Amniotic epithelial cell (primary cell): Measurements from ENCODE around the gene EGFL7.

ENCODE experiments used
- DNase-seq: peaks from one replicate; pipeline ENCODE4 v3.0.0-alpha.2; 2010; ENCODE audit warnings: low read depth

EGFL7 gene

DNA sequence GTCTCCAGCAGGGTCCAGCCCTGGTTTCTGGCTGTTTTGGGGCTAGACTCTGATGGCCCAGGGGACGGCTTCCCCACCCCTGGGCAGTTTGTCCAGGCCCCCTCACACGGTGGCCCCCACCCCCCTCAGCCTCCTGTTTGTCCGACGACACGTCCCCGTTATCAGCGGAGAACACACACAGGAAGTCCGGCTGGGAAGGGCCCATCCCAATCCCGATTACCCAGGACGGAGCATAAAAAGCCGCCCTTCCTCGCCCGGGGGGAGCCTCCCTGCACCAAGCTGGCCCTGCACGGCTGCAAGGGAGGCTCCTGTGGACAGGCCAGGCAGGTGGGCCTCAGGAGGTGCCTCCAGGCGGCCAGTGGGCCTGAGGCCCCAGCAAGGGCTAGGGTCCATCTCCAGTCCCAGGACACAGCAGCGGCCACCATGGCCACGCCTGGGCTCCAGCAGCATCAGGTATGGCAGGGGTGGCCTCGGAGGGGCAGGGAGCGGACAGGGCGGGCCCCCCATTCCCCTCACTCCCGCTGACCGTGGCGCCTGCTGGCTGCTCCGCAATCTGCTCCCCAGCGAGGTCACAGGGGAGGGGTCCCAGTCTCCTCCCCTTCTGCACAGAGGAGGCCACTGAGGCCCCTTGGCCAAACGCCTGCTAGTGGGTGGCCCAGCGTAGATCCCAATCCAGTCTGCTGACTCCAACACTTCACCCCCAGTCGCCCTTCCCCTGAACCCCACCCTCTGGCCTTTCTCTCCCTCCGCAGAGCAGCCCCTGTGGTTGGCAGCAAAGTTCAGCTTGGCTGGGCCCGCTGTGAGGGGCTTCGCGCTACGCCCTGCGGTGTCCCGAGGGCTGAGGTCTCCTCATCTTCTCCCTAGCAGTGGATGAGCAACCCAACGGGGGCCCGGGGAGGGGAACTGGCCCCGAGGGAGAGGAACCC is at the start of gene EGFL7:
EGFL7 (plus strand) TSS at position 261 of the 926 bp plus-strand sequence. CDS start 5,367 bp downstream, outside the sequence.
- no peak for DNase-seq

DNA sequence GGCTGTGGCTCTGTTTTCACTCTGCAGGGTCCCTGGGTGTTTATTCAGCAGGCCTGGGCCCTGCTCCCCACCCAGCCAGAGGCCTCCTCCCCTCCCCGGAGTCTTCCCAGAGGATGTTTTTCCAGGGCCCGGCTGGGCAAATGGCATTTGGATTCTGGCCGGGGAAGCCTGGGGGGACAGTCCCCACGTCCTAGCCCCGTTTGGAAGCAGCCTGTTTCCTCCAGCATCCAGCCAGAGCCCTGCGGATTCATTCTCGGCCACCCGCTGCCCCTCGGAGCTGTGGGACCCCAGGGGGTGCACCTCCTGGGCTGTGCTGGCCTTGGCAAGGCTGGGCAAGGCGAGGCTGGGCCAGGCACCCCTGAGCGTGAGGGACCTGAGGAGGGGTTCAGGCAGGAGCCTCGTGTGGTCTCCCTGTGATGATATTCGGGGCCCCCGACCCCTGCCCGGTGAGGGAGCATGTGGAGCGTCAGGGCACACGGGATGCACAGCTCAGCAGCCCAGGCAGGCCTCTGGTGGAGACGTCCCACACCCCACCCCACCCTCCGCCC is 48.8 kb upstream of the EGFL7 start:
- no peak for DNase-seq

DNA sequence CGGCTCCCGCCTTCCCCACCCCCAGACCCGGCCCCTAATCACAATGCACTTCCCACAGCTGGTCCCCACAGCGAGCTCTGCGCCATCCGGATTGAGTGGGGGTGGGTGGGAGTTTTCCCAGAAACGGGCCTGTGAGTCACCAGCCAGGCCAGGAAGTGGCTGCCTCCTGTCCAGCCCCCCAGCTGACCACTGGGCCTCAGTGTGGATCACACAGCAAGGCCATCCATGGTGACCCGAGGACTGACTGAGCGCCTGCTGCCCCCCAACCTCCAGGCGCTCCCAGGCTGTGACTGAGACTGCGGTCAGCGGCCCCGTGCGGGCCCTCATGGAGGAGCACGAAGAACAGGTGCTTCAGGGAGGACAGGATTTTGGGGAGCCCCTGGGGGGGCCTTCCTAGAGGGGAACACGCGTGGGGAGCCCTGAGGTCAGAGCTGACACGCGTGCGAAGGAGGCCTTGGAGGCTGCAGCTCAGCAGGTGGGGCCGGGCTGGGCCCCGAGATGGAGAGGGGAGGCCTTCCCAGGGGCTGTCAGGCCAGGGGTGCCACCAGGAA is 48.3 kb upstream of the EGFL7 start:
- DNase-seq: peak; percentile 81

DNA sequence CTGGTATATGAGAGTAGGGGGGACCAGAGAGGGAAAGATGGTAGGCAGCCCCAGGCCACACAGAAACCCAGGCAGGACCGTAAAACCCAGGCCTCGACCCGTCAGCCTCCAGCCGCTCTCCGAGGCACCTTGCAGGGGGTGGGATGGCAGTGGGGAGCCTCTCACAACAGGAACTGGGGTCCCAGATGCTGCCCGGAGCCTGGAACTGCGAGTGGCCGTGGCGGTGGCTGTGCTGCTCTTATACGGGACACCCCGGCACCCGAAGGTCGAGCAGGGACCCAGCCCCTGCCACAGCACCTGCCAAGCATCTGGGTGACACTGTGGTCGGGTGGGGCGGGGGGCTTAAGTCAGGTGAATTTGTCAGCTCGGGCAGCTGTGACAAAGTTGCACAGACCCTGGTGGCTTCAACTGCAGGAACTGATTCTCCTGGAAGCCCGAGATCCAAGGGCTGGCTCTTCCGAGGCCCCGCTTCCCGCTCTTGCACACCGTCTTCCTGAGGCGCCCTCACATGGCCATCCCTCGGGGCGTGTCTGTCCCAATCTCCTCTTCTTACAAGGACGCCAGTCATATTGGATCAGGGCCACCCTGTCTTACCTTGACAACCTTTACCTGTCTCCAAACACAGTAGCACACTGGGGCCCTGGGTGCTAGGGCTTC is 47.6 kb upstream of the EGFL7 start:
- DNase-seq: no peak

DNA sequence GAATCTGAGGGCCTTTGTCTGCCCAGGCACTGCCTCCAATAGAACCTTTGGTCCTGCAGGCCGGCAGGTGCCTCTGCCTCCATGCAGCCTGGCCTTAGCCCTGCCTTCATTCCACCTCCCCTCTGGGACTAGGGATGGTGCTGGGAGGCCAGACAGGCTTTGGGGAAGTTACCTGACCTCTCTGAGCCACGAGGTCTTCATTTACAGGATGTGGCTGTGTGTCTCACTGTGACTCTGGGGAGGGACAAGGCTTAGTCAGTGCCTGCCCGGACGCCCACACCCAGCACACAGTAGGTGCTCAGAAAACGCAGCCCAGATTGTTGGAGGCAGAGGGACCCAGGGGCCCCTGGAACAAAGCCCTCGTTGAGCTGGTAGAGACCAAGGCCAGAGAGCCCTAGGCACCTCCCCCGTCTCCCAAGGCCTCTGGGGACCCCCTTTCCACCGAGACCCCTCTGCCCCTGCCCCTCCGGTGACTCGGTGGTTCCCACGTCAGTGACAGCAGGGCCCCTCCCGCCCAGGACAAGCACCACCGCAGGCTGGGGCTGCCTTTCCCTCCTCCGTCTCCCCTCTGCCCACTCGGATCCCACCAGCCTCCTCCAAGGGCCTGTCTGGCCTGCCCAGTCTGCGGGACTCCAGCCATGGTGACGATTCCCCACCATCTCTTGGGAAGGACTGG is 46.9 kb upstream of the EGFL7 start:
- DNase-seq: no peak

DNA sequence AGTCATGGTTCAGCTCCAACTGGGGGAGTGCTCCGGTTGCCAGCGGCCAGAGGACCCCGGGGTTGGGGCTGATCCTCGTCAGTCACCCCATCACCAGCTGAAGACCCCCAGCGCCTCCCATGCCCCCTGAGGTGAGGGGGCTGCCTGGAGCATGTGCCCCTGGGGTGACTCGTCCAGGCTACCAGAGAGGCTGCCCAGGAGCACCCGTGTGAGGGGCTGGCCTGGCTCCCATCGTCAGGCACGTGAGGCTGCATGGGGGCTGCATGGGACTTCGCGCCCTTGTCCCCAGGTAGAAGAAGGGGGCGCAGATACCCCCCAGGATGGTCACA is 46.4 kb upstream of the EGFL7 start:
- no peak for DNase-seq

DNA sequence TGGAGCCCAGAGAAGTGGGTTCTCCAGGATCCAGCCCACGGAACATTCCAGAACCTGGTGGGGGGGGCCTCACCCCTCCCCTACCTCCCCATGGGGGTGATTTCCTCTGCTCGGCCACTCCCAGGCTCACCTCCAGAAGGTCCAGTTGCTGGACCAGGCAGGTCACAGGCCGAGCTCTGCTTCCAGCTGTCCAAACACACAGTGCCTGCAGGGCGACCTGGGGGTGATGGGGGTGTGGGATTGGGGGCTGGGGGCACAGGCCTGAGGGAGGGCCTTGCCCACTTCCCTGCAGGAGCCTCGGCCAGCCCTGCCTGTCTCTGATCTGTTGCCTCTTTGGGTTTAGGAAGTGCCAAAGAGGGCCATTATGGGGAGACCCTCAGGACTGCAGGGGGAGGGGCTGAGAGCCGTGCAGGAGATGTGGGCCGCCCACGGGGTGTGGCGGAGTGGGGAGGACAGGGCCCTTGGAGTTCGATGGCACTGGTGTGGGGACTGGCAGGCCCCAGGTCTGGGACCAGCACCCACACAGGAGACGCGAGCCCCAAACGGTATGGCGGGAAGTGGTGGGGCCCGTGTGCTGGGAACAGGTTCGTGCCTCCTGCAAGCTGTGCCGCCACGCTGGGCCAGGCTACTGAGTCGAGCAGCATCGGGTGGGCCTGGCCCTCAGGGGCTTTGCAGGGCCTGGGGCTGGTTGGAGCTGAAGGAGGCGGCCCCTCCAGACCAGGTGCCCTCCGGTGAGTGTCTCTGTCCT is 45.6 kb upstream of the EGFL7 start:
- DNase-seq: no peak

DNA sequence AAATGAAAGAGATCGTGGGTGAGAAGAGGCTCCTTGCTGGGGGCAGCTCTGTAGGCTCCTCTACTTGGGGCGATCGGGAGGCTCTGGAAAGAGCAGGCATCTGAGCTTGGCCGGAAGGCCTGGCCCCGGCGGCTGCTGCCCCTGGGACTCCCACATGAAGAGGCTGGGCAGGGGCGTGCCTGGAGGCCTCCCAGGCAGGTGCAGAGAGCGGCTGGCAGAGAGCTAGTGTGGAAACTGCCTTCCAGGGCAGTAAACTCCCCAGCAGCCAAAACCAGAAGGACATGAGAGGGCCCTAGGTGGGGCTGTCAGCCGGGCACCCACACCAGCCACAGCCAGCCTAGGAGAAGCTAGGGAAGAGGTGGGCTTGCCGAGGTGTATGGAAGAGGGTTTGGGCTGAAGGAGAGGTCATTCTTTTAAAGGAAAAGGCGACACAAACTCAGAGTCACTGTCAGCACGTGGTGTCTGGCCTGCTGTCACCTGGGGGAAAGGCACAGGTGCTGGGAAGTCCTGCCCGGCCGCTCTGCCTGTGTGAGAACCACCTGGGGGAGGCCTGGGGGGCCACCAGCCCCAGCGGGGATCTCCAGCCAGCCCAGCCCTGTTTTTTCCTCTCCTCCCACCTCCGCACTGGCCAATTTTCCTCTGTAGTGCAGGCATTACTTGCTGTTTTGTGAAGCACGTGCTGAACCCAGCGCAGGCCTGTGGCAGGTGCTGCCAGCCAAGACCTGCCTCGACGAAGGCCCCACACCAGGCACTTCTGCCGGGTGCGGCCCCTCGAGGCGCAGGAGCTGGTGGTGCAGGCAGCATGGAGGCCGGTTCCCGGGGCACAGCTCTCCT is 44.8 kb upstream of the EGFL7 start:
- no peak for DNase-seq

DNA sequence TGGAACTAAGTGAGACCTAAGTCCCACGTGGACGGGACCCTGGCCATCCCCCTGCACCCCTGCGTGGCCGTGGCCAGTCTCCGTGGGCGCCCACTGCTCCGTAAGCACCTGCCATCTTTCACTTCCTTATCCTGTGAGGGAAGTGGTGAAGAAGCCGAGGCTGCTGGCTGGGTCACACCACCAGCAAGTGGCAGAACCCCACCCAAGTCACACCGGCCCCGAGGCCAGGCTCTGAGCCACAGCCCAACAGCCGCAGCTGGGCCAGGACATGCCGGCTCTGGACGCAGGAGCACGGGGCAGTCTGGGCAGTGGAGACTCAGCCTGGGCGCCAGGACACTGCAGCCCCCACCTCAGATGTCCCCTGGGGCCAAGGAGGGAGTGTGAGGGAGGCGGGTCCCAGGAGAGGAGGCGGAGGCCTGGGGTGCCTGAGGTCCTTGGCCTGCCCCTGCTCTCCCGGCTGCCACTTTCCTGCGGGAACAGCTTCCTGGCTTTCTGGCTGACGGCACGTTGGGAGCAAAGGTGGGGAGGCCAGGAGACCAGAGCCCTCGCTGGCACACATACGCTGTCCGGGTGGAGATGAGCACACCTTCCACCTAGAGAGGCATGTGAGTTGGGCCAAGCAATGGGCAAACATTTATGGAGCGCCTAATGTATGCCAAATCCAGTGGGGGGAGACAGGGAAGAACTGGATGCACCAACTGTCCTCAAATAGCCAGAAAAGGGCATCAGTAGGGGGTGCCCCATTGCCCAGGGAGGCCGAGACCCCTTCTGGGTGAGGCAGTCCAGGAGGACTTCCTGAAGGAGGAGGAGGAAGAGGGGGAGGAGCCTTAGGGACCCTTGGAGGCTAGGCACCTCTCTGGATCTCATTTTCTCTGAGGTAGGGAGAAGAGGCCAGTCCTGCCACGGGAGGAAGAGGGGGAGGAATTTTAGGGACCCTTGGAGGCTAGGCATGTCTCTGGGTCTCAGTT is 43.9 kb upstream of the EGFL7 start:
- DNase-seq: no peak

DNA sequence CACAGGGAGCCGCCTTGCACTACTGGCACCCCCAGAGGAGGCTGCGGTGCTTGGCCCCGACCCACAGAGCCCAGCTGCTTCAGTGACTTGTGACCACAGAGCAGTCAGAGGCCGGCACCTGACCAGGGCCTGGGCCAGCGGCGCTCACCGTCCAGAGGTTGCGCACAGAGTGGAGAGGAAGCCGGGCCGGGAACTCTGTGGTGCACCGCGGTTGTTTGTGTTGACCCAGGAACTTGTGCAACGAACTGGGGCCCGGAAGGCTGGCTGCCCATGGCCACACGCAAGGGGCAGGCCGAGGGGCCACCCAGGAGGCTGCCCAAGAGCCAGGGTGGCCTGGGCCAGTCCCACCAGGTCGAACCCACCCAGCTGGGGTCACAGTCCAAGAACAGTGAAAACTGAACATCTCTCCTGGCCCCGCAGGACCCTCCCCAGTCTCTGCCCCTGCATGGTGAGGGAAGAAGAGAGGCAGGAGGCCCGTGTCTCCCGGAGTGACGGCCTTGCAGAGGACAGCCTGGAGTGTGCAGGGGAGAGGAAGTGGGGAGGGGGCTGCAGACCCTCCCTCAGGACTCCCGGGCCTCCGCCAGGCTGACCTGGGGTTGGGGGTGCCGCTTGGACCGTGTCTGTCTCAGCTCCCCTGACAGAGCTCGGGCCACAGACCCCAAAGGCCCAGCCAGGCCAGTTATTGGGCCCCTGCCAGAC is 42.8 kb upstream of the EGFL7 start:
- DNase-seq: peak; percentile 77

DNA sequence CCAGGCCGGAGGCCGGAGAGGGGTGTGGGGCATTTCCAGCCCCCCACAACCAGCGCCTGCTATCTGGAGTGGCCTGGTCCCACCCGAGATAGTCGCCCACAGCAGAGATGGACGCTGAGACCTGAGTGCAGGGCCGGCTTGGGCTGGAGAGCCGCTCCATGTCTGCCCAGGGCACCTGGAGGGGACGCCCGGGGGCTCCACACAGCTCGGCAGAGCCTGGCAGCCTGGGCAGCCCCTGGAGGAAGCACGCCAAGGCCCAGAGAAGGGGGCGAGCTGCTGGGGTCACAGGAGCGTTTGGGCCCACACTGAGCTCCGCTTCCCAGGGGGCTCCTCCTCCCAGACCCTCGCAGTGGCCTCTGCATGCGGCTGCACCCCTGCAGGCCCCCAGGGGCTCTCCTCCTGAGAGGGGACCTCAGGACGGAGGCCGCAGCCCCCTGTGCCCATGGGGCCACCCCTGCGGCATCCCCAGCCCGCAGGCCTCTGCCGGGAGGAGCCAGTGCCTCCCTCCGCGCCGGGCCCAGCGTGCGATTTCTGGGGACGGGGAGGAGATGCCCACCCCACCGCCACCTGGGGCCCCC is 42.2 kb upstream of the EGFL7 start:
- DNase-seq: no peak

DNA sequence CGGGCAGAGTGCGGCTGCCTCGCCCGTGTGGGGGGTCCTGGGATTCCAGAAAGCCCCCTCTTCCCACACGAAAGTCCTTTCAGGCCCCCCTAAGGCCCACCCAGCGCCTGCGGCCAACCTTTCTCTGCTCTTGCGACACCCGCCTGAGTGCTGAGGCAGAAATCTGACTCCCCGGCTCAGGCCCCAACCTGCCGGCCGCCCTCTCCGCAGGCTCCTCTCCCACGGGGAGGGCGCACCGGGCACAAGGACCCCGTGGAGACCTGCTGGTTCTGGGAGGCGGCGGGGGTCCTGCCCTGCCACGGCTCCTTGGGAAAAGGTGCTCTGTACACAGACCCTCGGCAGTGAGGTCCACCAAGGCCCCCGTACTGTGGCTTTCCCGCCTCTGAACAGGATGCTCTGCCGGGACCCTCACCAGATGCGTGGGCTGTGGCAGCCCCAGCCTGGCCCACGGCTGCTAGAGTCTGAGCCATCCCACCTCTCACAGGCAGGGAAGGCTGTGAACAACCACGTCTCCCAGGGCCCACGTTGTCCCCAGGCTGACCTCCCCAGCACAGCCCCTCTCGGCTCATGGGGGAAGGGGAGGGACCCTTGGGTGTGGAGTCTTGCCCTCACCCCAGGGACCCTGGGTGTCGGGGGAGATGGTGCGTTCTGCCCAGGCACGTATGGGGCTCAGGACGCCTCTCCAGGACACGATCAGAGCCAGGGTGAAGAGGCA is 41.5 kb upstream of the EGFL7 start:
- DNase-seq: peak; percentile 30

DNA sequence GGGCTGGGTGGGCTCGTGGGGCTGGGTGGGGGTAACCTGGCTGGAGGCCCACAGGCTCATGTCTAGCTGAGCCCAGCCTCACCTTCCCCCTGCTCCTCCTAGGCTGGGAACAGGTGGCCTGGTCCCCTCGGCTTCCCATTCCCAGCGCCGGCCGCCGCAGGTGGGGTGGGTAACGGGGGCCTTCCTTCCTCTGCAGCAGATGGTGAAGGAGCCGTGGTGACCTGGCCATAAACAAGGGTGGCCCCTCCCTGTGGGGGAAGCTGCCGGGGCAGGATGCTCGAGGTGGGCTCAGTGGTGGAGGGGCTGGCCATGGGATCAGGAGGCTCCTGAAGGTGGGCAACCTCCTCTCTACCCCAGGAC is 41.0 kb upstream of the EGFL7 start:
- no peak for DNase-seq

DNA sequence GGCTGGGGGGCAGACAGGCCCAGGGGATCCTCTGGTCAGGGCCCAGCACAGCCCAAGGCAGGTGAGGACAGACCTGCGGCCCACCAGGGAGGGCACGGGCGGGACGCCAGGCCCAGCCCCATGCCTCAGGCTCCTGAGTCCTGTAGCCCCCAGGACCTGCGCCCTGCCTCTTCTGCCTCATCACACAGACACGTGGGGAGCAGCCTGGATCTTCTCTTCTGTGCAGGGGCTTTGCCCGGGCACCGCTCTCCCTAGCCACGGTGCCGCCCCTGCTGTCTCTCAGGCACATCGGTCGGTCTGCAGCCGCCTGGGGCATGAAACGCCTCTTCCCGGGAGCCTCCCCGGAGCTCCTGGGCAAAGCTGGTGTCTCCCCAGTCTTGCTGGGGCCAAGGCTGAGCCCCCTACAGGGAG is 40.2 kb upstream of the EGFL7 start:
- DNase-seq: no peak

DNA sequence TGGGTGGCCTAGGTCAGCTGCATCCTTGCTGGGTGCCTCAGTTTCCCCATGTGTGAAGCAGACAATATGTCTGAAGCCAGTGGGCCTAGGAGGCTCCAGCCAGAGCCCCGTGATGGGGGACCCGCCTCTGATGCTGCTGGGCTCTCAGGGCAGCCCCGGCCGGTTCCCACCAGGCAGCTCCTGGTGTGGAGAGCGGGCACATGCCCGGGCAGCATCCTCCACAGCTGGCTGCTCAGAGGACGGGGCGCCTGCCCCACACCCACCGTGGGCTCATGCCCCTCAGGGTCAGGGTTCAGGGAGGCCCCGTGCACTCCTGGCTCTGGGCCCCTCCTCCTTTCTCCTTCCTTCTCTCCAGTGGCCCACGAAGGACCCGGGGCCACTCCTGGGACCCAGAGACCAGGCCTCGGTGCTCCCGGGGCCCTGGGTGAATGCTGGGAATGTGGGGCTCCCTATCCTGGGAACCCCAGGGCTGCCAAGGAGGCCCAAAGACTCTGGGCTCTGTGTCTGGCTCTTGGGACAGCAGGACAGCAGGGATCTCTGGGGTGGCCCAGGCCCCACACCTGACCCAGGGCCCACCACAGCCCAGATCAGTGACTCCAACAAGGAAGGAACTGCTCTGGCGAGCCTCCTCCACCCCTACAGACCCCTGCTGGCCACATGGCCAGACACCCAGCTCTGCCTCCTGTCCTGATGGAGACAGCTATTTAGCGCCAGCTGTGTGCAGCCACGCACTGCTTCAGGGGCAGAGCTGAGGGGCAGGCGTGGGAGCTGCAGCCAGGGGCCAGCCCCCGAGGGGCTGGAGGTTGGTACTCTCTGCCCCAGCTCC is 39.5 kb upstream of the EGFL7 start:
- DNase-seq: no peak

DNA sequence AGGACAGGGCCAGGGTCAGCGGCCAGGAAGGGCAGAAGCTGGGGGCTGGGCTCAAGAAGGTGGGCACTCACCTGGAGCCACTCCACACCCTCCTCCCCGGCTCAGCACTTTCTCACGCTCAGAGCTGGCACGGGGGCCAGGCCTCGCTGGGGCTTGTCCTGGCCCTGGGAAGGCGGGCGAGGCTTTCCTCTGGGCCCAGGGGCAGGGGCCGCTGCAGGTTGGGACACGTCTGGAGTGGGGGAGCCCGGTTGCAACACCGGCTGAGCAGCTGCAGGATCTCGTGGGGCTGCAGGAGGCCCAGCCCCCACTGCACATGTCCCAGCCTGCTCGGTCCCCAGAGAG is 38.9 kb upstream of the EGFL7 start:
- no peak for DNase-seq
